ENCODE results near the gene PSME4.

Gene PSME4

DNA sequence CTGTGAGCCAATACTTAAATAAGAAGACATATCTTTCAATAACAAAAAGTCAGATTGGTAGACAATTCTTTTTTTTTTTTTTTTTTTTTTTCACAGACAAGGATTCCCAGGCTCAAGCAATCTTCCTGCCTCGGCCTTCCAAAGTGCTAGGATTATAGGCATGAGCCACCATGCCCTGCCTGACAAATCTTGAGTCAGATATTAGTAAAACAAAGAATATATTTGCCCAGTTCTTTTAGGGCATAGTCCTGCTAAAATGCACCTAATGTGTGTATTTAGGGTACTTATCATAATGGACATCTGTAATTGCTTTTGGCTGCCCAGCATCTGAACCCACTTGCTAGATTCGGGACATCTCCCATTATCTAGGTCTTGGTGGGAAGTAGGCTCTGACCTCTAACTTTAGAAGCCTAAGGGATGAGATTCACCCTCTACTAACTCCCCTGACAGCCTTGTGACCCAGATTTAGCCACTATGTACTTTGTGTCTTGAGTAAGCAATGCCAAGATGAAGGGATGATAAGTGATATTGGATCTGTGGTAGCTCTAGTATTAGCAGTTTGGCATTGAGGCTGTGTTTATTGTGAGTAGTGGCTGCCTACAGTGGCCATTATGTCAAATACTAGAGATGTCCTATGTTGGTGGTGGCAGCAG, 18.5 kb upstream of the PSME4 start:
- no peak for DNase-seq
- no peak overlapping the region for H3K4me3 Mint-ChIP-seq
- H3K27me3 Mint-ChIP-seq (ENCODE audit: low read depth, poor library complexity): peaks cover 6% of the 10 kb centered on the region
- H3K4me1 Mint-ChIP-seq: peaks cover 25% of the 10 kb centered on the region
- peaks cover 20% of the 10 kb centered on the region for H3K36me3 Mint-ChIP-seq (ENCODE audit: low read depth)
- H3K9me3 Mint-ChIP-seq: peaks cover 5% of the 10 kb centered on the region
- H3K27ac Mint-ChIP-seq: no peak overlapping the region
- TF ChIP-seq, protein P1, sequence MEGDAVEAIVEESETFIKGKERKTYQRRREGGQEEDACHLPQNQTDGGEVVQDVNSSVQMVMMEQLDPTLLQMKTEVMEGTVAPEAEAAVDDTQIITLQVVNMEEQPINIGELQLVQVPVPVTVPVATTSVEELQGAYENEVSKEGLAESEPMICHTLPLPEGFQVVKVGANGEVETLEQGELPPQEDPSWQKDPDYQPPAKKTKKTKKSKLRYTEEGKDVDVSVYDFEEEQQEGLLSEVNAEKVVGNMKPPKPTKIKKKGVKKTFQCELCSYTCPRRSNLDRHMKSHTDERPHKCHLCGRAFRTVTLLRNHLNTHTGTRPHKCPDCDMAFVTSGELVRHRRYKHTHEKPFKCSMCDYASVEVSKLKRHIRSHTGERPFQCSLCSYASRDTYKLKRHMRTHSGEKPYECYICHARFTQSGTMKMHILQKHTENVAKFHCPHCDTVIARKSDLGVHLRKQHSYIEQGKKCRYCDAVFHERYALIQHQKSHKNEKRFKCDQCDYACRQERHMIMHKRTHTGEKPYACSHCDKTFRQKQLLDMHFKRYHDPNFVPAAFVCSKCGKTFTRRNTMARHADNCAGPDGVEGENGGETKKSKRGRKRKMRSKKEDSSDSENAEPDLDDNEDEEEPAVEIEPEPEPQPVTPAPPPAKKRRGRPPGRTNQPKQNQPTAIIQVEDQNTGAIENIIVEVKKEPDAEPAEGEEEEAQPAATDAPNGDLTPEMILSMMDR (IDR thresholded peaks at IDR 0.05): no peak

DNA sequence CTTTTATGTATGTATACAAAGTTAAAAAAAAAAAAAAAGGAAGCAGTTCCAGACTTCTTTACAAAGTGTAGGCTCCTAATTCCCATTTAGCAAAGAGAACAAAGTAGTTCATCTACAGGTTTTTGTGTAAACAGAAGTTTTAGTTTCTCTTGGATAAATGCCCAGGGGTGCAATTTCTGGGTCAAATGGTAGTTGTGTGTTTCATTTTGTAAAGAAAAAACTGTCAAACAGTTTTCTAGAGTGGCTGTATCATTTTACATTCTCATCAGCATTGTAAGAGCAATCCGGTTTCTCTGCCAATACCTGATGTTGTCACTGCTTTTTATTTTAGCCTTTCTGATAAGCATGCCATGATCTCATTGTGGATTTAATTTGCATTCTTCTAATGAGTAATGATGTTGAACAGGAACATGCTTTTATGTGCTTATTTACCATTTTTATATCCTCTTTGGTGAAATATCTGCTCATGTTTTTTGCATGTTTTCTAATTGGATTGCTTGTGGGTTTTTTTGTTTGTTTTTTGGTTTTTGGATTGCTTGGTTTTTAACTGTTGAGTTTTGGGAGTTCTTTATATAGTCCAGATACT, 16.6 kb upstream of the PSME4 start:
- Mint-ChIP-seq H3K27ac (peak overlapping the region; percentile 97), H3K4me1 (peaks cover 25% of the 10 kb centered on the region)

DNA sequence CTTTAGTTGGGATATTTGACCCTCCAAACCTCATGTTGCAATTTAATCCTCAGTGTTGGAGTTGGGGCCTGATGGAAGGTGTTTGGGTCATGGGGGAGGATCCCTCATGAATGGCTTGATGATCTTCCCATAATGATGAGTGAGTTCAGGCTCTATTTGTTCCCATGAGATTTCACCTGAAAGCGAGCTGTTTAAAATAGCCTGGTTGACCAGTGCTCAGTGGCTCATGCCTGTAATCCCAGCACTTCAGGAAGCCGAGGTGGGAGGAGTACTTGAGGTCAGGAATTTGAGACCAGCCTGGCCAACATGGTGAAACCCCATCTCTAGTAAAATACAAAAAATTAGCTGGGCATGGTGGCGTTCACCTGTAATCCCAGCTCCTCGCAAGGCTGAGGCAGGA, 14.9 kb upstream of the PSME4 start:
- TF ChIP-seq, protein P1 (IDR thresholded peaks at IDR 0.05): no peak
- Mint-ChIP-seq H3K9me3 (no peaks in the 10 kb centered on the region), H3K4me3 (no peak overlapping the region), H3K27me3 (ENCODE audit: low read depth, poor library complexity) (no peaks in the 10 kb centered on the region), H3K36me3 (ENCODE audit: low read depth) (peaks cover 26% of the 10 kb centered on the region), H3K27ac (peak overlapping the region; percentile 64), H3K4me1 (peaks cover 25% of the 10 kb centered on the region)
- DNase-seq: no peak

More for the DNA sequence above, 16.6 kb upstream of the PSME4 start:
- Mint-ChIP-seq H3K9me3 (peaks cover 5% of the 10 kb centered on the region), H3K36me3 (ENCODE audit: low read depth) (peaks cover 14% of the 10 kb centered on the region), H3K27me3 (ENCODE audit: low read depth, poor library complexity) (no peaks in the 10 kb centered on the region), H3K4me3 (no peak overlapping the region)
- DNase-seq: no peak
- TF ChIP-seq, protein P1 (IDR thresholded peaks at IDR 0.05): no peak

DNA sequence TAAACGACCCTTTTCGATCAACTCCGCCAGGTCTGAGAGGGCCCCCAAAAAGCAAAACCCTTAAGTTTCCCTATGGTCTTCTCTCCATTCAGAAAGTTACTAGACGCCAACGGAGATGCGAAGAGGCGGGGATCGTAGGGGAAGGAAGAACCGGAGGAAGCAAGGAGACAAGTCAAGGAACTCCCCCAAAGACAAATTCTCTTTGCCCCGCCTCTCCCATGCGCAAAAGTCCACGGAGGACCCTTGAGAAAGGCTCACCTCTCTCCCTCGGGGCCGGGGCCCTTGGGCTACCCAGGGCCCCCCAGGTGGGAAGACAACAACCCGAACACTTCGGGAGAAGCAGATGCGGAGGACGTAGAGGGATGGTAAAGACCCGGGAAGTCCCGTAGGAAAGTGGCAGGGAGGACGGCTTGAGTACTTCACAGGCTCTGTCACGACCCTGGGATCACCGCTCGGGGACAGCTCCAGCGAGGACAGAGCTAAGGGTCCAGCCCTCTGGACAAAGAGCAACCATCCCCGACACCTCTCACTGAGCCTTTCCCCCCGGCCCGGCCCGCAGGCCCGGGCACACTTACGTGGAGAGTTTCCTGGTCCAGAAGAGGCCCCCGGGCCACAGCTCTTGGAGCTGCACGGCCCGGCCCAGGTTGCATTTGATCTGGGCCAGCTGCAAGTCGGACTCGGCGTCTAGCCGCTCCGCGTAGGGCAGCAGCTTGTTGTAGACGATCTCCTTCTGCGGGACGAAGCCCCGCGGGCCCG, 647 bp downstream of the PSME4 start:
- Mint-ChIP-seq H3K27me3 (ENCODE audit: low read depth, poor library complexity) (no peaks in the 10 kb centered on the region), H3K9me3 (no peaks in the 10 kb centered on the region), H3K27ac (peak overlapping the region; percentile 97), H3K36me3 (ENCODE audit: low read depth) (peaks cover 50% of the 10 kb centered on the region), H3K4me1 (peaks cover 43% of the 10 kb centered on the region), H3K4me3 (peak overlapping the region; percentile 96)
- TF ChIP-seq, protein P1 (IDR thresholded peaks at IDR 0.05): no peak
- peak; percentile 55 for DNase-seq

DNA sequence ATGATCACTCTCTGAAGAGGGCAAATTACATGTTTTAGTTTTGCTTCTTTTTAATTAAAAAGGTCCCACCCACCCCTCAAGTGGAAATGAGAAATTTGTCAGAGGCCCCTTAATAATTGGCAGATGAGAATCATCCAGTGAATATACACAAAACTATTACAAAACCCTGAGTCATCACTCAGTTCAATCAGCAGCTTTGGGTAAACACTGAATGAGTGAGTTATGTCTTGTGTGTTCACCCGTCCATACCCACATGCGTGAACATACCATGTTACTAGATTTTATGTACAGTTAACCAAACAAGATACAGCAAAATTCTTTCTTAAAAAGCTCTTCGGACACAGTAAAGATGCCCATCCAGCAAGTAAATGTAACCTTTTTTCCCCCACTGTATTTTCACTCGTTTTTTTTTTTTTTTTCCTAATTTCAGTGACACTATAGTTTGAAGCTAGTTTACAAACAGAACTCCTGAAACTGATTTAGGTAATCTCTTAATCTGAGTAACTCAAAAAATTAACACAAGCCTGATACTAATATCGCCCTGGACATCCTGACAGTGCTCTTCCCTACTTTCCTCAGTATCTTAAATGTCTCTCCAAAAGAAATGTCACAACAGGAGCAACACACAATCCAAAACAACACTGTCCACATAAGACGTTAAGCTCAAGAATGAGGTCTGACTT, 1.4 kb downstream of the PSME4 start:
- TF ChIP-seq, protein P1 (IDR thresholded peaks at IDR 0.05): no peak
- Mint-ChIP-seq H3K36me3 (ENCODE audit: low read depth) (peaks cover 48% of the 10 kb centered on the region), H3K27me3 (ENCODE audit: low read depth, poor library complexity) (no peaks in the 10 kb centered on the region), H3K4me3 (peak overlapping the region; percentile 96), H3K4me1 (peaks cover 45% of the 10 kb centered on the region), H3K9me3 (no peaks in the 10 kb centered on the region), H3K27ac (peak overlapping the region; percentile 97)
- no peak for DNase-seq

Measured in nephron progenitor cell (in vitro differentiated cells).